Measurements from ENCODE around the gene POLR1E. TPM values are rescaled to one million over a fixed set of nuclear protein-coding genes. Genes with fewer than 3 reads are reported as not detected.

Gene POLR1E
- total RNA-seq, 6 donors from 2014 or later: 10.0 to 16.9 (median 14.5) TPM

GRCh38 chr9:37452611-37453010, 33.1 kb upstream of the POLR1E start:
- no peak overlapping the region for H3K4me3 ChIP-seq
- H3K27me3 ChIP-seq: no peaks in the 10 kb centered on the region
- peaks cover 0 to 9% (median 0%) of the 10 kb centered on the region in 4 donors for H3K36me3 ChIP-seq
- no peak for DNase-seq
- no peak overlapping the region for H3K27ac ChIP-seq
- ATAC-seq (ENCODE audit: low FRiP score in 2 of 2): no peak
- no peaks in the 10 kb centered on the region for H3K9me3 ChIP-seq
- 93 to 94% methylated on average over 1 of the region's 1 CpG for WGBS, 2 donors
- peaks cover 0 to 18% (median 7%) of the 10 kb centered on the region in 4 donors for H3K4me1 ChIP-seq
- TF ChIP-seq POLR2A (IDR thresholded peaks at IDR 0.05) (no peak), EP300 (IDR thresholded peaks at IDR 0.05) (no peak), POLR2AphosphoS5 (IDR thresholded peaks at IDR 0.05) (no peak), CTCF (IDR thresholded peaks at IDR 0.05) (no peak)

GRCh38 chr9:37453827-37454226, 31.9 kb upstream of the POLR1E start:
- Histone ChIP-seq H3K9me3 (no peaks in the 10 kb centered on the region), H3K27ac (no peak overlapping the region), H3K36me3 (peaks cover 0 to 9% (median 0%) of the 10 kb centered on the region in 4 donors), H3K4me3 (no peak overlapping the region), H3K27me3 (no peaks in the 10 kb centered on the region), H3K4me1 (peaks cover 0 to 18% (median 7%) of the 10 kb centered on the region in 4 donors)
- no peak for DNase-seq
- WGBS, 2 donors: 75 to 94% methylated on average over 1 of the region's 1 CpG
- ATAC-seq (ENCODE audit: low FRiP score in 2 of 2): no peak
- TF ChIP-seq POLR2A (IDR thresholded peaks at IDR 0.05): no peak
- TF ChIP-seq CTCF (IDR thresholded peaks at IDR 0.05): no peak
- TF ChIP-seq EP300 (IDR thresholded peaks at IDR 0.05): no peak
- TF ChIP-seq POLR2AphosphoS5 (IDR thresholded peaks at IDR 0.05): no peak

- Histone ChIP-seq H3K9me3 (no peaks in the 10 kb centered on the region), H3K4me1 (peaks cover 0 to 18% (median 7%) of the 10 kb centered on the region in 4 donors), H3K4me3 (no peak overlapping the region), H3K36me3 (peaks cover 0 to 9% (median 0%) of the 10 kb centered on the region in 4 donors), H3K27me3 (no peaks in the 10 kb centered on the region), H3K27ac (no peak overlapping the region)
- TF ChIP-seq CTCF (IDR thresholded peaks at IDR 0.05) (no peak), POLR2AphosphoS5 (IDR thresholded peaks at IDR 0.05) (no peak), EP300 (IDR thresholded peaks at IDR 0.05) (no peak), POLR2A (IDR thresholded peaks at IDR 0.05) (no peak)
- no peak for DNase-seq
- no peak for ATAC-seq (ENCODE audit: low FRiP score in 2 of 2)
Observed at GRCh38 chr9:37454238-37454637, 31.5 kb upstream of the POLR1E start.

GRCh38 chr9:37455884-37456647, 29.7 kb upstream of the POLR1E start:
- WGBS, 2 donors: 82 to 83% methylated on average over 7 of the region's 7 CpGs
- peaks cover 0 to 2% (median 0%) of the 10 kb centered on the region in 4 donors for H3K36me3 ChIP-seq
- ATAC-seq (ENCODE audit: low FRiP score in 2 of 2) (no peak), DNase-seq (no peak)
- H3K4me1 ChIP-seq: peaks cover 0 to 18% (median 8%) of the 10 kb centered on the region in 4 donors
- no peaks in the 10 kb centered on the region for H3K27me3 ChIP-seq
- TF ChIP-seq POLR2AphosphoS5 (IDR thresholded peaks at IDR 0.05) (no peak), CTCF (IDR thresholded peaks at IDR 0.05) (no peak), EP300 (IDR thresholded peaks at IDR 0.05) (no peak), POLR2A (IDR thresholded peaks at IDR 0.05) (no peak)
- no peaks in the 10 kb centered on the region for H3K9me3 ChIP-seq
- no peak overlapping the region for H3K4me3 ChIP-seq
- no peak overlapping the region for H3K27ac ChIP-seq

GRCh38 chr9:37456817-37457216, 28.9 kb upstream of the POLR1E start:
- Histone ChIP-seq H3K36me3 (peaks cover 0 to 2% (median 0%) of the 10 kb centered on the region in 4 donors), H3K27me3 (no peaks in the 10 kb centered on the region), H3K4me1 (peaks cover 0 to 20% (median 11%) of the 10 kb centered on the region in 4 donors), H3K9me3 (no peaks in the 10 kb centered on the region), H3K4me3 (no peak overlapping the region), H3K27ac (no peak overlapping the region)
- DNase-seq: no peak
- ATAC-seq (ENCODE audit: low FRiP score in 2 of 2): no peak
- TF ChIP-seq CTCF (IDR thresholded peaks at IDR 0.05) (no peak), POLR2AphosphoS5 (IDR thresholded peaks at IDR 0.05) (no peak), EP300 (IDR thresholded peaks at IDR 0.05) (no peak), POLR2A (IDR thresholded peaks at IDR 0.05) (no peak)
- WGBS, 2 donors: 57 to 81% methylated on average over 1 of the region's 1 CpG
